Neuronal stem cell (in vitro differentiated cells): ENCODE results near the gene NRGN.

ENCODE experiments used
- DNase-seq: peaks from one replicate; pipeline ENCODE4 v3.0.0-alpha.2; 2013; ENCODE audit warnings: low spot score
- H2AFZ ChIP-seq: one replicate; pipeline ENCODE4 v1.6.1; 2013; ENCODE audit warnings: mild to moderate bottlenecking, low read length, inconsistent platforms
- H2AK5ac ChIP-seq: 2 replicates; pipeline ENCODE4 v1.6.1; 2013; ENCODE audit warnings: low read depth, mild to moderate bottlenecking, inconsistent platforms, low read length, moderate library complexity, mixed read lengths
- H2BK120ac ChIP-seq: 2 replicates; pipeline ENCODE4 v1.6.1; 2013; ENCODE audit warnings: low read depth, mild to moderate bottlenecking, inconsistent platforms, low read length, moderate library complexity, mixed read lengths
- H2BK12ac ChIP-seq: one replicate; pipeline ENCODE4 v1.6.1; 2013; ENCODE audit warnings: low read length, inconsistent platforms
- H2BK15ac ChIP-seq: 2 replicates; pipeline ENCODE4 v1.6.1; 2013; ENCODE audit warnings: mild to moderate bottlenecking, low read length, inconsistent platforms, mixed read lengths
- H2BK5ac ChIP-seq: one replicate; pipeline ENCODE4 v1.6.1; 2013; ENCODE audit warnings: inconsistent platforms, mild to moderate bottlenecking, low read length, moderate library complexity
- H3K14ac ChIP-seq: one replicate; pipeline ENCODE4 v1.6.1; 2013; ENCODE audit warnings: low read length, inconsistent platforms
- H3K18ac ChIP-seq: 2 replicates; pipeline ENCODE4 v1.6.1; 2013; ENCODE audit warnings: low read length, inconsistent platforms
- H3K23ac ChIP-seq: 2 replicates; pipeline ENCODE4 v1.6.1; 2013; ENCODE audit warnings: low read depth, mild to moderate bottlenecking, mixed read lengths, low read length, inconsistent platforms; ENCODE audit not compliant: poor library complexity
- H3K27ac ChIP-seq: replicated peaks from 3 replicates; pipeline ENCODE4 v1.5.1; 2013; ENCODE audit warnings: low read length, inconsistent platforms
- H3K27me3 ChIP-seq, 3 experiments: 2 replicates each; pipeline ENCODE4 v1.6.1; 2013; ENCODE audit warnings: low read length in 3 of 3, mild to moderate bottlenecking in 2 of 3, inconsistent platforms in 1 of 3, low read depth in 1 of 3, mixed read lengths in 1 of 3, moderate library complexity in 1 of 3; ENCODE audit not compliant: control insufficient read depth in 3 of 3, insufficient read depth in 3 of 3
- H3K36me3 ChIP-seq, 2 donors: replicated peaks in 1 of 2; 2 replicates each; pipeline ENCODE4 v1.6.1; 2013; ENCODE audit warnings: low read length in 2 of 2; ENCODE audit not compliant: control insufficient read depth in 2 of 2, insufficient read depth in 2 of 2
- H3K4ac ChIP-seq: 2 replicates; pipeline ENCODE4 v1.6.1; 2013; ENCODE audit warnings: inconsistent platforms, mild to moderate bottlenecking, low read length, moderate library complexity
- H3K4me1 ChIP-seq, 2 donors: 1 replicate in 1 of 2; 2 replicates in 1 of 2; pipeline ENCODE4 v1.6.1; 2013; ENCODE audit warnings: low read length in 2 of 2, low read depth in 1 of 2; ENCODE audit not compliant: control insufficient read depth in 2 of 2, insufficient read depth in 1 of 2
- H3K4me2 ChIP-seq: one replicate; pipeline ENCODE4 v1.6.1; 2013; ENCODE audit warnings: mild to moderate bottlenecking, low read length, inconsistent platforms; ENCODE audit not compliant: insufficient read depth, poor library complexity, severe bottlenecking
- H3K4me3 ChIP-seq, 2 donors: 2 replicates each; pipeline ENCODE4 v1.5.1; 2013; ENCODE audit warnings: low read length in 2 of 2, mild to moderate bottlenecking in 2 of 2, inconsistent platforms in 1 of 2, moderate library complexity in 1 of 2
- H3K79me1 ChIP-seq: one replicate; pipeline ENCODE4 v1.6.1; 2013; ENCODE audit warnings: low read depth, mild to moderate bottlenecking, inconsistent platforms, low read length, moderate library complexity
- H3K9ac ChIP-seq: one replicate; pipeline ENCODE4 v1.6.1; 2013; ENCODE audit warnings: mild to moderate bottlenecking, low read depth, low read length, inconsistent platforms; ENCODE audit not compliant: poor library complexity
- H3K9me3 ChIP-seq, 2 donors: replicated peaks in 1 of 2; 2 replicates each; pipeline versions ENCODE3 to v1.6.1; 2013; ENCODE audit warnings: low read length in 2 of 2, mild to moderate bottlenecking in 2 of 2, inconsistent platforms in 1 of 2, low read depth in 1 of 2, mixed read lengths in 1 of 2, moderate library complexity in 1 of 2; ENCODE audit not compliant: control insufficient read depth in 2 of 2, insufficient read depth in 1 of 2
- H4K8ac ChIP-seq: one replicate; pipeline ENCODE4 v1.6.1; 2013; ENCODE audit warnings: low read depth, mild to moderate bottlenecking, inconsistent platforms, low read length, moderate library complexity
- H4K91ac ChIP-seq: one replicate; pipeline ENCODE4 v1.6.1; 2013; ENCODE audit warnings: low read length, low read depth, mild to moderate bottlenecking, inconsistent platforms; ENCODE audit not compliant: poor library complexity
- WGBS, 2 donors: extraction: QIAGEN DNeasy Blood & Tissue Kit; methylation state at CpG; one replicate each; pipeline ENCODE4 v1.1.7; 2013; ENCODE audit warnings: missing lambda C conversion rate in 2 of 2, mixed read lengths in 1 of 2; ENCODE audit not compliant: insufficient read length in 2 of 2, insufficient replicate concordance in 1 of 2; ENCODE audit errors: extremely low coverage in 2 of 2; 5-methylcytosine and 5-hydroxymethylcytosine counted together

Gene NRGN

GRCh38 chr11:124779568-124779967 lies 39.8 kb downstream of the NRGN start:
- Histone ChIP-seq H3K4me1 (no peaks in the 10 kb centered on the region), H3K23ac (no peak overlapping the region), H3K36me3 (peaks cover 3 to 69% of the 10 kb centered on the region in 2 donors), H3K79me1 (no peaks in the 10 kb centered on the region), H3K4me2 (no peak overlapping the region), H3K27me3 (no peaks in the 10 kb centered on the region), H3K9ac (no peak overlapping the region), H2AK5ac (no peak overlapping the region), H3K18ac (no peak overlapping the region), H3K9me3 (no peaks in the 10 kb centered on the region), H4K91ac (no peak overlapping the region), H3K14ac (no peak overlapping the region), H2BK15ac (no peak overlapping the region), H2BK120ac (no peak overlapping the region), H3K27ac (no peak overlapping the region), H2BK12ac (no peak overlapping the region), H2AFZ (no peak overlapping the region), H2BK5ac (no peak overlapping the region), H4K8ac (no peak overlapping the region), H3K4ac (no peak overlapping the region), H3K4me3 (no peak overlapping the region)
- no CpG with 5 or more reads among the region's 1 CpG for WGBS, 2 donors
- DNase-seq = no peak

GRCh38 chr11:124783002-124783401 lies 43.3 kb downstream of the NRGN start:
- Histone ChIP-seq H2BK5ac (no peak overlapping the region), H3K4me3 (no peak overlapping the region), H2AK5ac (no peak overlapping the region), H3K4me1 (no peaks in the 10 kb centered on the region), H3K36me3 (peaks cover 0 to 50% of the 10 kb centered on the region in 2 donors), H3K18ac (no peak overlapping the region), H4K8ac (no peak overlapping the region), H3K9me3 (no peaks in the 10 kb centered on the region), H3K14ac (no peak overlapping the region), H3K9ac (no peak overlapping the region), H3K27ac (no peak overlapping the region), H2BK120ac (no peak overlapping the region), H3K4me2 (no peak overlapping the region), H4K91ac (no peak overlapping the region), H3K27me3 (no peaks in the 10 kb centered on the region), H3K4ac (no peak overlapping the region), H3K23ac (no peak overlapping the region), H2AFZ (no peak overlapping the region), H2BK15ac (no peak overlapping the region), H3K79me1 (peaks cover 2% of the 10 kb centered on the region), H2BK12ac (no peak overlapping the region)
- no CpG with 5 or more reads among the region's 4 CpGs for WGBS, 2 donors
- DNase-seq = no peak

DNA sequence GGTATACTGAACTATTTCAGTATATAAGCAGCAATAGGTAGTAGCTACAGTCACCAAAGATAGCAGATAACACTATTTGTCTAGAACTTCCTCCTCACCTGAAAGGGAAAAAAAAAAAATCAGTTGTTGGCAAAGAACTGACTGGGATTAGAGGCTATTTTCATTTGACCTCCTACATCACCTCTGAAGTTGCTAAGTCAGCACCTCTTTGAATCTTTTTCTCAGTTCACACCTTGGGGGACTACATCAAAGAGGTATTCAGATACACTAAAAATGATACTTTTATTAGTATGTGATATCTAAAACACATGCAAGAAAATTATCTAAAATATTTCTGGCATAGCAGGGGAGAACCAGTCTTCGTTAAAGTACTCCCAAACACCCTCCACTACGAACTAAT lies 44.3 kb downstream of the NRGN start:
- H2BK120ac ChIP-seq = no peak overlapping the region
- H4K8ac ChIP-seq = no peak overlapping the region
- WGBS, 2 donors = no CpG with 5 or more reads among the region's 2 CpGs

GRCh38 chr11:124788521-124788920 lies 48.8 kb downstream of the NRGN start:
- Histone ChIP-seq H2BK12ac (no peak overlapping the region), H2AK5ac (no peak overlapping the region), H3K9me3 (no peaks in the 10 kb centered on the region), H3K36me3 (peaks cover 0 to 23% of the 10 kb centered on the region in 2 donors), H3K27ac (no peak overlapping the region), H4K91ac (no peak overlapping the region), H3K27me3 (no peaks in the 10 kb centered on the region), H3K14ac (no peak overlapping the region), H2BK5ac (no peak overlapping the region), H3K9ac (no peak overlapping the region), H2BK15ac (no peak overlapping the region), H3K4me2 (no peak overlapping the region), H2BK120ac (no peak overlapping the region), H3K4me1 (peaks cover 9% of the 10 kb centered on the region in 2 donors), H3K79me1 (peaks cover 5% of the 10 kb centered on the region), H3K4me3 (no peak overlapping the region), H3K4ac (no peak overlapping the region), H3K18ac (no peak overlapping the region), H4K8ac (no peak overlapping the region), H3K23ac (no peak overlapping the region), H2AFZ (no peak overlapping the region)
- no peak for DNase-seq

More for the DNA sequence above, 44.3 kb downstream of the NRGN start:
- no peak overlapping the region for H3K4me3 ChIP-seq
- no peak overlapping the region for H3K4ac ChIP-seq
- no peak for DNase-seq
- no peak overlapping the region for H2BK5ac ChIP-seq
- no peak overlapping the region for H2BK15ac ChIP-seq
- H2BK12ac ChIP-seq = no peak overlapping the region
- H3K9ac ChIP-seq = no peak overlapping the region
- no peak overlapping the region for H2AK5ac ChIP-seq
- no peak overlapping the region for H2AFZ ChIP-seq
- no peaks in the 10 kb centered on the region for H3K4me1 ChIP-seq
- no peak overlapping the region for H3K27ac ChIP-seq
- H3K14ac ChIP-seq = no peak overlapping the region
- no peaks in the 10 kb centered on the region for H3K9me3 ChIP-seq
- no peak overlapping the region for H4K91ac ChIP-seq
- no peak overlapping the region for H3K18ac ChIP-seq
- no peak overlapping the region for H3K4me2 ChIP-seq
- peaks cover 2% of the 10 kb centered on the region for H3K79me1 ChIP-seq
- H3K27me3 ChIP-seq = no peaks in the 10 kb centered on the region
- H3K23ac ChIP-seq = no peak overlapping the region
- H3K36me3 ChIP-seq = peaks cover 0 to 45% of the 10 kb centered on the region in 2 donors
